HEK293 (cell line): ENCODE data around the gene B4GALNT1.

Experiments
- CTCF ChIP-seq: fragments of 450-650 bp; formaldehyde crosslinking; IDR thresholded peaks from 2 replicates; pipeline ENCODE4 v1.5.1; 2016; ENCODE audit warnings: missing biosample characterization, missing genetic modification characterization
- KLF10 ChIP-seq: fragments of 450-650 bp; IDR thresholded peaks from 2 replicates; pipeline ENCODE4 v1.5.1; 2018; ENCODE audit warnings: missing biosample characterization, mild to moderate bottlenecking, missing genetic modification characterization
- PATZ1 ChIP-seq: fragments of 450-650 bp; formaldehyde crosslinking; IDR thresholded peaks from 2 replicates; pipeline ENCODE4 v1.5.1; 2016; ENCODE audit warnings: missing biosample characterization, missing genetic modification characterization
- REST ChIP-seq: fragments of 450-650 bp; formaldehyde crosslinking; IDR thresholded peaks from 2 replicates; pipeline ENCODE4 v1.5.1; 2016; ENCODE audit warnings: missing biosample characterization, missing genetic modification characterization
- ZBTB21 ChIP-seq: fragments of 450-650 bp; formaldehyde crosslinking; IDR thresholded peaks from 2 replicates; pipeline ENCODE4 v1.5.1; 2017; ENCODE audit warnings: missing biosample characterization, missing genetic modification characterization
- ZNF146 ChIP-seq: fragments of 450-650 bp; formaldehyde crosslinking; IDR thresholded peaks from 2 replicates; pipeline ENCODE4 v1.5.1; 2016; ENCODE audit warnings: missing biosample characterization, missing genetic modification characterization
- ZNF274 ChIP-seq, 2 experiments: fragments of 200-500 bp in 1 of 2; fragments of 450-650 bp in 1 of 2; sonication (Bioruptor generic) in 1 of 2; formaldehyde crosslinking in 1 of 2; IDR thresholded peaks; 2 replicates each; pipeline versions ENCODE4 v1.5.1 to v1.6.1; 2014 to 2016; ENCODE audit warnings: borderline replicate concordance in 1 of 2, inconsistent platforms in 1 of 2, low read length in 1 of 2, missing biosample characterization in 1 of 2, missing genetic modification characterization in 1 of 2
- ZNF37A ChIP-seq: fragments of 450-650 bp; IDR thresholded peaks from 2 replicates; pipeline ENCODE4 v1.5.1; 2018; ENCODE audit warnings: missing biosample characterization, missing genetic modification characterization
- ZNF792 ChIP-seq: fragments of 450-650 bp; formaldehyde crosslinking; IDR thresholded peaks from 2 replicates; pipeline ENCODE4 v1.5.1; 2016; ENCODE audit warnings: missing biosample characterization, missing genetic modification characterization
- ZNF837 ChIP-seq: fragments of 450-650 bp; formaldehyde crosslinking; IDR thresholded peaks from 2 replicates; pipeline ENCODE4 v1.5.1; 2016; ENCODE audit warnings: missing biosample characterization, missing genetic modification characterization
- ZSCAN4 ChIP-seq: fragments of 450-650 bp; formaldehyde crosslinking; IDR thresholded peaks from 2 replicates; pipeline ENCODE4 v1.5.1; 2017; ENCODE audit warnings: missing biosample characterization, missing genetic modification characterization

GRCh38 chr12:57607958-57608663 is 24.9 kb downstream of the B4GALNT1 start:
- TF ChIP-seq ZNF792 = no peak
- no peak for TF ChIP-seq PATZ1 (tag by site-specific recombination)
- TF ChIP-seq ZNF274 (IDR thresholded peaks at IDR 0.05; ENCODE audit: low read length) = no peak
- TF ChIP-seq ZNF274 (tag by site-specific recombination; IDR thresholded peaks at IDR 0.05; ENCODE audit: borderline replicate concordance) = no peak
- no peak for TF ChIP-seq ZNF837
- no peak for TF ChIP-seq ZNF37A (tag by site-specific recombination)
- no peak for TF ChIP-seq CTCF (tag by site-specific recombination)
- TF ChIP-seq ZNF146 (tag by site-specific recombination) = no peak
- no peak for TF ChIP-seq ZBTB21
- no peak for TF ChIP-seq KLF10 (tag by site-specific recombination)
- TF ChIP-seq ZSCAN4 (tag by site-specific recombination) = no peak
- no peak for TF ChIP-seq REST (tag by site-specific recombination)
